ENCODE data around the gene KCNT1. TPM values are rescaled to one million over a fixed set of nuclear protein-coding genes. Genes with fewer than 3 reads are reported as not detected.

The KCNT1 gene
- polyA plus RNA-seq, 1 donor (not counting 4 experiments of a cell fraction or from before 2014, with no cell fraction given), result not detected

DNA sequence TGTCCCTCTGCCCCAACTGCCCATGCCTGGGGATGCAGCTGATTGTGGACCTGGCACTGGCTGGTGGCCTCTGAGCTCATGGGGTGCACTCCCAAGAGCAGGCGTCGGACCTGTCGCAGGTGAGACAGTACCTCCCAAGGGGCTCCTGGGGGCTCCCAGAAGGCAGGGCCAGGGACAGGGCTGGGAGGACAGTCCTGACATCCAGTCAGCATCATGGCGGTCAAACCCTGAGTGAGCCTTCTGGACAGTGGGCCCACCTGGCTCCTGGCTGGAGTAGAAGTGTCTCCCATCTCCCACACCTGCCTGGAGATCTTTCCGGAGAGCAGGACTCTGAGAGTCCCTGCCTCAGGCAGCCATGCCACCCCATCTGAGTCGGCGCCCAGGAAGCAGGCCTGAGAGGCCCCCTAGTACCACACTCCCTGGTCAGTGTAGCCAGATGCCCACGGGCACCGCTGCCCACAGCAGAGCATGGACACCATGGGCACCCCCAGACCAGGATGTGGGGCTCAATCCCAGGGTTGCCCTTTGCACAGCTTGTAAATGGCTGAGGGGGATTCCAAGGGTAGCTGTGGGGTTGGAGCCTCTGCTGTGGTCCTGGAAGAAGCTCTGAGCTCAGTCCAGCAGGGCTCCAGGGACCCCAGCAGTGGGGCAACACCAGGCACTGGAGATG lies 32.2 kb upstream of the KCNT1 start:
- DNase-seq (ENCODE audit: low read depth, low spot score) (no peak), FAIRE-seq (no peak)
- Histone ChIP-seq H3K4me2 (ENCODE audit: control insufficient read depth, extremely low read depth, insufficient read depth, low read depth, low read length) (no peak overlapping the region), H3K9me1 (ENCODE audit: control insufficient read depth, extremely low read depth, insufficient read depth, low read length) (no peaks in the 10 kb centered on the region), H3K27me3 (ENCODE audit: control insufficient read depth, extremely low read depth, insufficient read depth, low read length) (no peaks in the 10 kb centered on the region), H3K9me3 (ENCODE audit: control insufficient read depth, low read depth, low read length) (no peaks in the 10 kb centered on the region), H3K79me2 (ENCODE audit: control insufficient read depth, insufficient read depth, low read length) (no peaks in the 10 kb centered on the region), H3K27ac (ENCODE audit: control insufficient read depth, insufficient read depth, low read length) (no peak overlapping the region), H3K4me1 (ENCODE audit: control insufficient read depth, extremely low read depth, insufficient read depth, low read length) (no peaks in the 10 kb centered on the region), H4K20me1 (ENCODE audit: control insufficient read depth, extremely low read depth, insufficient read depth, low read length) (no peaks in the 10 kb centered on the region), H3K9ac (ENCODE audit: control insufficient read depth, extremely low read depth, insufficient read depth, low read length) (no peak overlapping the region), H2AFZ (ENCODE audit: control insufficient read depth, low read length) (no peak overlapping the region), H3K36me3 (ENCODE audit: control insufficient read depth in 2 of 2, extremely low read depth in 1 of 2, insufficient read depth in 2 of 2, low read length in 2 of 2) (no peaks in the 10 kb centered on the region), H3K4me3 (ENCODE audit: control insufficient read depth in 2 of 3, extremely low read depth in 1 of 3, insufficient read depth in 2 of 3, low read depth in 1 of 3, low read length in 3 of 3) (no peak overlapping the region)
- TF ChIP-seq EZH2 (IDR thresholded peaks at IDR 0.05; ENCODE audit: low read length), result no peak
- TF ChIP-seq, protein P1, sequence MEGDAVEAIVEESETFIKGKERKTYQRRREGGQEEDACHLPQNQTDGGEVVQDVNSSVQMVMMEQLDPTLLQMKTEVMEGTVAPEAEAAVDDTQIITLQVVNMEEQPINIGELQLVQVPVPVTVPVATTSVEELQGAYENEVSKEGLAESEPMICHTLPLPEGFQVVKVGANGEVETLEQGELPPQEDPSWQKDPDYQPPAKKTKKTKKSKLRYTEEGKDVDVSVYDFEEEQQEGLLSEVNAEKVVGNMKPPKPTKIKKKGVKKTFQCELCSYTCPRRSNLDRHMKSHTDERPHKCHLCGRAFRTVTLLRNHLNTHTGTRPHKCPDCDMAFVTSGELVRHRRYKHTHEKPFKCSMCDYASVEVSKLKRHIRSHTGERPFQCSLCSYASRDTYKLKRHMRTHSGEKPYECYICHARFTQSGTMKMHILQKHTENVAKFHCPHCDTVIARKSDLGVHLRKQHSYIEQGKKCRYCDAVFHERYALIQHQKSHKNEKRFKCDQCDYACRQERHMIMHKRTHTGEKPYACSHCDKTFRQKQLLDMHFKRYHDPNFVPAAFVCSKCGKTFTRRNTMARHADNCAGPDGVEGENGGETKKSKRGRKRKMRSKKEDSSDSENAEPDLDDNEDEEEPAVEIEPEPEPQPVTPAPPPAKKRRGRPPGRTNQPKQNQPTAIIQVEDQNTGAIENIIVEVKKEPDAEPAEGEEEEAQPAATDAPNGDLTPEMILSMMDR (optimal IDR thresholded peaks at IDR 0.05 in 1 of 3, IDR thresholded peaks at IDR 0.05 in 1 of 3, conservative IDR thresholded peaks at IDR 0.05 in 1 of 3; ENCODE audit: extremely low read depth in 1 of 3, insufficient read depth in 2 of 3, low read length in 3 of 3), result no peak
- dilution Hi-C loops (cut with MboI; ENCODE audit: extremely low pct_ligation_motif_present, low sequenced_read_pairs), result no loop called here

GRCh38 chr9:135670721-135671590 lies 31.0 kb upstream of the KCNT1 start:
- Histone ChIP-seq H3K4me3 (ENCODE audit: control insufficient read depth in 2 of 3, extremely low read depth in 1 of 3, insufficient read depth in 2 of 3, low read depth in 1 of 3, low read length in 3 of 3) (no peak overlapping the region), H3K9me3 (ENCODE audit: control insufficient read depth, low read depth, low read length) (no peaks in the 10 kb centered on the region), H3K79me2 (ENCODE audit: control insufficient read depth, insufficient read depth, low read length) (no peaks in the 10 kb centered on the region), H3K9ac (ENCODE audit: control insufficient read depth, extremely low read depth, insufficient read depth, low read length) (no peak overlapping the region), H3K9me1 (ENCODE audit: control insufficient read depth, extremely low read depth, insufficient read depth, low read length) (no peaks in the 10 kb centered on the region), H3K36me3 (ENCODE audit: control insufficient read depth in 2 of 2, extremely low read depth in 1 of 2, insufficient read depth in 2 of 2, low read length in 2 of 2) (no peaks in the 10 kb centered on the region), H3K27me3 (ENCODE audit: control insufficient read depth, extremely low read depth, insufficient read depth, low read length) (no peaks in the 10 kb centered on the region), H3K4me2 (ENCODE audit: control insufficient read depth, extremely low read depth, insufficient read depth, low read depth, low read length) (no peak overlapping the region), H2AFZ (ENCODE audit: control insufficient read depth, low read length) (no peak overlapping the region), H4K20me1 (ENCODE audit: control insufficient read depth, extremely low read depth, insufficient read depth, low read length) (no peaks in the 10 kb centered on the region), H3K27ac (ENCODE audit: control insufficient read depth, insufficient read depth, low read length) (no peak overlapping the region), H3K4me1 (ENCODE audit: control insufficient read depth, extremely low read depth, insufficient read depth, low read length) (no peaks in the 10 kb centered on the region)
- dilution Hi-C loops (cut with MboI; ENCODE audit: extremely low pct_ligation_motif_present, low sequenced_read_pairs), result no loop called here
- FAIRE-seq (no peak), DNase-seq (ENCODE audit: low read depth, low spot score) (no peak)
- TF ChIP-seq, protein P1 (optimal IDR thresholded peaks at IDR 0.05 in 1 of 3, IDR thresholded peaks at IDR 0.05 in 1 of 3, conservative IDR thresholded peaks at IDR 0.05 in 1 of 3; ENCODE audit: extremely low read depth in 1 of 3, insufficient read depth in 2 of 3, low read length in 3 of 3), result no peak
- no peak for TF ChIP-seq EZH2 (IDR thresholded peaks at IDR 0.05; ENCODE audit: low read length)

Data from keratinocyte (primary cell).